Measurements from ENCODE around the gene RCCD1.
A peak's percentile ranks its signal among the peaks of the same experiment; 100 is the strongest.

The RCCD1 gene

GRCh38 chr15:90972133-90972532 is 17.4 kb downstream of the RCCD1 start:
- no peak for DNase-seq

DNA sequence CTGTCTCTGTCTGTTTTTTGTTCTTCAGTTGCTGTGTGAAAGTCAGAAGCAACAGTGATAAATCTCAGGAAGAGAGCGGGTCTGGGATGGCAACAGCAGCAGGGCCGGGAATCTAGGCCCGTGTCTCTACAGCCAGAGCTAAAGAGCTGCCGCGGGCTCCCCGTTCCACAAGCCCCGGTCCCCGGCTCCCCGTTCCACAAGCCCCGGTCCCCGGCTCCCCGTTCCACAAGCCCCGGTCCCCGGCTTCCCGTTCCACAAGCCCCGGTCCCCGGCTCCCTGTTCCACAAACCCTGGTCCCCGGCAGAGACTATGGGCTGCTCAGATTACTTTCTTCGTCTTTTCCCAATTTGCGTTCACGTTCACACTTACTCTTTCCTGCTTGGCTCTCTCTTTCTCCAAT is 19.5 kb downstream of the RCCD1 start:
- no peak for DNase-seq

GRCh38 chr15:90979582-90979981 is 24.9 kb downstream of the RCCD1 start:
- no peak for DNase-seq

GRCh38 chr15:90981681-90982080 is 27.0 kb downstream of the RCCD1 start:
- no peak for DNase-seq

DNA sequence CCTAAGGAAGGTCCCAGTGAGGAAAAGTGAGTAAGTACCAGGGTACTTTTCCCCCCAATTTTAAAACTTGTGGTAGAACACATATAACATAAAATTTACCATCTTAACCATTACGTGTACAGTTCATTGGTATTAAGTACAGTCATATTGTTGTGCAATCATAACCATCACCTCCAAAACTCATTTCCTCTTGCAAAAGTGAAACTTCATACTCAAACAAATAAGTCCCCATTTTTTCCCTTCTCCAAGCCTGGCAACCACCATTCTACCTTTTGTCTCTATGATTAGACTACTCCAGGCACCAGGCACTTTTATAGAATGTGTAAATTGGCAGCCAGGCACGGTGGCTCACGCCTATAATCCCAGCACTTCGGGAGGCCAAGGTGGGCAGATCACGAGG is 27.5 kb downstream of the RCCD1 start:
- DNase-seq: no peak

DNA sequence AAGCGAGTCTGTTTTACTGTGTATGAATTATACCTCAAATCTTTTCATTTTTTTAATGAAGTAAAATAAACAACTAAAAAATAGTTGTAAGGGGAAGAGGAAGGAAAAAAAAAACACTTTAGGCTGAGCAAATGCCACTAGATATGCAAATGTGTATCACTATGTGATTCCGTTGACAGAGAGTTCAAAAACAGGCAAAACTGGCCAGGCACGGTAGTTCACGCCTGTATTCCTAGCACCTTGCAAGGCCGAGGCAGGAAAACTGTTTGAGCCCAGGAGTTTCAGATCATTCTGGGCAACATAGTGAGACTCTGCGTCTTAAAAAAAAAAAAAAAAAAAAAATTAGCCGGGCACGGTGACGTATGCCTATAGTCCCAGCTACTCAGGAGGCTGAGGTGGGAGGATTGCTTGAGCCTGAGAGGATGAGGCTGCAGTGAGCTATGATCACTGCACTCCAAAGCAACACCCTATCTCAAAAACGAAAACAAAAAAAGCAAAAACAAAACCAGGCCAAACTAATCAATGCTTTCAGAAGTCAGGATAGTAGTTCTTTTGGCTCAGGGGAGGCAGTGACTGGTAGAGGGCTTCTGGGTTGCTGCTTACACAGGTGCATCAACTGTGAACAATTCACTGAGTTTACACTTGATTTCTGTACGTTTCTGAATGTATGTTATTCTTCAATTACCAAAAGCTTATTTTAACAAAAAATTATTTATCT is 32.3 kb downstream of the RCCD1 start:
- no peak for DNase-seq

GRCh38 chr15:90987561-90988141 is 33.0 kb downstream of the RCCD1 start:
- DNase-seq: no peak

DNA sequence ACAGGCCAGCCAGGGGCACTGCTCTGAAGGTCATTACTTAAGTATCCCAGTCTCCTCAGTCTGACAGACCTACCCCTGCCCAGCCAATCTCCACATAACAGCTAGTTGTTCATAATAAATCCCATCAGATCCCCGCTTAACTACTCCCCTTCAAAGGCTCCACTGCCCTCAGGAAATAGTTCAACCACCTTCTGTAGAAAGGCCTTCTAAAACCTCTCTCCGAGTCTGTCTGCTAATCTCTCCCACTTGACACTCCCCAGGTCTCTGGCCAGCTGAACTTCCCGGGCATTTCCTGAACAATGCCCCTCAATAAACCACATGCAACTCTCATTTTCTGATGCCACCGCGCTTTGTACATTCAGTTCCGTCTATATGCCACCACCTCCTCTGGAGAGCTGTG is 33.6 kb downstream of the RCCD1 start:
- no peak for DNase-seq

GRCh38 chr15:90989040-90989768 is 34.5 kb downstream of the RCCD1 start:
- no peak for DNase-seq

GRCh38 chr15:90990446-90990845 is 35.8 kb downstream of the RCCD1 start:
- no peak for DNase-seq

- no peak for DNase-seq
These were observed 37.1 kb downstream of the RCCD1 start for GRCh38 chr15:90991587-90992285.

DNA sequence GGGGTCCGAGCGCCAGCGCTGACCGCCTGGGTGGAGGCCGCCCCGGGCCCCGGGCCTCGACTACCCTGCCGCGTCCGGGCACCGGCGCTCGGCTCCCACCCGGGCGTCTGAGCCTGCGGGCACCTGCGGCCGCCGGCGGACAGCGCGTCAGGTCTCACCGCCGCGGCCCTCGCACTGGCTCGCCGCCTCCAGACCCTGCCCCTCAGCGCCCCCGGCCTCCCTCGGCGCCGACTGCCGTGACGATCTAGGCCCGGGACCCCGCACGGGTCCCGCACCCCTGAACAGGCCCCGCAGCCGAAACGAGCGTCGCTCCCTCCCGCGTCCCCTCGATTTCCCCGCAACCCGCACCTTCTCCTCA is 39.4 kb downstream of the RCCD1 start:
- peak; percentile 67 for DNase-seq

DNA sequence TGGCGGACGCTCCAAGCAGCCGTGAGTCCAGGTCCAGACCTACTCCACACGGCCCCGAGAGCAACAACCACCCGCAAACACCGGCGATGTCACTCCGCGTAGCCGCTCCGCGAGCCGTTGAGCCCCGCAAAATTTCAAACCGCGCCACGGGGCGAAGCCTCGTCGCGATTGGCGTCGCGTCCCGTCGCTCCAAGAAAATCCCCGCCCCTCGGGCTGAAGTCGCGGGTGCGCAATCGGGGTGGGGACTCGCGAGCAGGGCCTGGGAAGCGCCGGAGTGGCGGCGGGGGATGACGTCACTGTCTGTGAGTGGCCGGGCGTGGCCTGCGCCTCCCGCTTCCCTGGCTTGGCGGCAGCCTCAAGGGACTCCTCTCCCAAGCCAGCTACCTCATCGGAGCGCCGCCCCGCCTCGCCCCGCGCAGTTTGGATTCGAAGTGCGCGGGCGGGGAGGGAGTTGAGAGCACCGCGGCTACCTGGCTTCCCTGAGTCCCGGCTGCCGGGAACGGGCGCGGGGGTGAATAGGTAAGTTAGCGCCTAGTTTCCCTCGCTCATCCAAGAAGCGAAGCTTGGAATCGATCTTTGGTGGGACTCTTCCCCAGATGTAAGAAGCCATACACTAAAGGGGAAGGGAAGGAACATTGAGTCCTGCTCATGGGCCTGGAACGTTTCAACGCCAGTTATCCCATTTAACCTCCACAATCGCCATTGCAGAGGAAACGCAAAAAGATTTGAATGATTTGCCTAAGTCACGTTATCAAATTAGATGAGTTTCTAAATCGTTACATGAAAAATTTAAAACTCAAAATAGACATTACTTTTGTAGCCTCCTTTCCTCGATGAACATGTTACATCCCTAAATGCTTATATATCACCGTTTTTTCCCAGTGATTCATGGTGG is 40.0 kb downstream of the RCCD1 start, which contains the start of gene PRC1:
Gene PRC1 (minus strand): TSS at position 119 of the 895 bp plus-strand sequence. CDS start 118 bp downstream, at position 1.
- DNase-seq: peak; percentile 99

DNA sequence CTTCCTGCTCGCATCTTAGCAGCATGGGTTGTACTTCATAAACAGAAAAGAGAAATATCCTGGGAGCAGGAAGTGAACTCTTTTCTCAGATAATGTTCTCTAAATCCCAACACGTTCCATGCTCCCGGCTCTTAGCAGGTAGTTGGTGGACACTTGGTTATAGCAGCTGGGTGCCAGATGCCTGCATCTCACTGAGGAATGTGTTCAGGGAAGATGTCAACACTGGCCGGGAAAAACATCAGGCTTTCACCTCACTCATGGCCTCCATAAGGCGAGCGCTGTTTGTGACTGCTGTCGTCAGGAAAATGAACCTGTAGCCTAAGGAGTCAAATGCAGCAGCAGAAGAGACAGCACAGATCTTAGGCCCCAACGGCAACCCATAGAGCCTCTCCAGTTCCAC is 44.1 kb downstream of the RCCD1 start:
- no peak for DNase-seq

DNA sequence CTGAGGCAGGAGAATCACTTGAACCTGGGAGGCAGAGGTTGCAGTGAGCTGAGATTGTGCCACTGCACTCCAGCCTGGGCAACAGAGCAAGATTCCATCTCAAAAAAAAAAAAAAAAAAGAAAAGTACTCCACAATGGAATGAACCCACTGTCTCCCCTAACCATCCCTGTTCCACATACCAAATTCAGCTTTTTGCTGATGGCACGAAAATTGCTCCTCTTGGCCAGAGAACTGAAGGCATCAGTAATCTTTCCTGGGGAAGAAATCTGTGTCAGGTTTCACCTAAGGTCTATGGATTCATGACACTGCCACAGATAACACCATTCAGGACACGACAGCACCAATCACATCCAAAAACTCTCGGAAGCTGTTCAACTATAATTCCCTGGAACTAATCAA is 46.5 kb downstream of the RCCD1 start:
- no peak for DNase-seq

DNA sequence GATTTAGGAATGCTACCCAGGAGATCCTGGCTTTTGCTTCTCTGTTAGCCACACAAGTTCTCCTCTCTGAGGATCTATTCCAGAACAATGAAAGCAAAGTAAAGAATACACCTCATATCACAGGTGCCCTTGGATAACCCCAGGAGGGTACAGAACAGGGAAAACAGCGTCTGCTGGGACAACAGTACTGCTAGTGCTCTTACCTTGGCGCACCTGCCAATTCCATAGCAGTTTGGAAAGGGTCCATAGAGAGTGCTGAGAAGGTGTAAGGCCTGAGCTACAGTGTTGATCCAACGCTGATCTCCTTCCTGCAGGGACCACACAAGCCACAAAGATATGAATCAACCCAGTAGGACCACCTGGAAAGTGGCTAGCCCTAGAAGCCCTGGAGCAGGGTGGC is 52.6 kb downstream of the RCCD1 start:
- no peak for DNase-seq
